Upper lobe of left lung (tissue), 4 donors: ENCODE measurements around the gene C1orf232.

ENCODE experiments used
- EP300 ChIP-seq, 4 donors: sonication (generic); formaldehyde crosslinking; IDR thresholded peaks; one replicate each; pipeline ENCODE4 v1.5.1; 2017; ENCODE audit warnings: antibody characterized with exemption in 4 of 4, control low read depth in 2 of 4
- POLR2AphosphoS5 ChIP-seq, 2 donors: sonication (generic); formaldehyde crosslinking; IDR thresholded peaks; one replicate each; pipeline ENCODE4 v1.5.1; 2017; ENCODE audit warnings: antibody characterized with exemption in 2 of 2
- TF ChIP-seq, protein P1 (sequence below), 6 experiments: fragments of 450-650 bp in 4 of 6; fragments of 200-600 bp in 2 of 6; sonication (generic) in 2 of 6; IDR thresholded peaks; one replicate each; pipeline ENCODE4 v1.5.1; 2016 to 2019; ENCODE audit warnings: antibody characterized with exemption in 6 of 6

DNA sequence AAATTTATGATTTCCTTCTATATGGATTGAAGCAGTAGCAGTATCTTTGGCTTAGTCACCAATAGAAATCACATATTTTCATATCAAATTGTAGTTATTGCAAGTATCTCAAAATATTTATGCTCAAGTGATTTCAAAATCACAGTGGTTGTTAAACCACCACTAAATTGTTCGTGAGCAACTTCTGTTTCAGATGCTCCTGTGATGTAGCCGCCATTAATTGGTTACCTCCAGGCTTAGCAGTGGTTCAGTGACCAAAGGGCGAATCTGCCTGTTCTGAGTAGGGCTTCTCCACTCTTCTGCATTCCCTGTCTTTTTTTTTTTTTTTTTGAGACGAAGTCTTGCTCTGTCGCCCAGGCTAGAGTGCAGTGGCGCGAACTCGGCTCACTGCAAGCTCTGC lies 6.6 kb upstream of the C1orf232 start:
- TF ChIP-seq EP300 (IDR thresholded peaks at IDR 0.05) (no peak), POLR2AphosphoS5 (IDR thresholded peaks at IDR 0.05) (no peak)
- TF ChIP-seq, protein P1, sequence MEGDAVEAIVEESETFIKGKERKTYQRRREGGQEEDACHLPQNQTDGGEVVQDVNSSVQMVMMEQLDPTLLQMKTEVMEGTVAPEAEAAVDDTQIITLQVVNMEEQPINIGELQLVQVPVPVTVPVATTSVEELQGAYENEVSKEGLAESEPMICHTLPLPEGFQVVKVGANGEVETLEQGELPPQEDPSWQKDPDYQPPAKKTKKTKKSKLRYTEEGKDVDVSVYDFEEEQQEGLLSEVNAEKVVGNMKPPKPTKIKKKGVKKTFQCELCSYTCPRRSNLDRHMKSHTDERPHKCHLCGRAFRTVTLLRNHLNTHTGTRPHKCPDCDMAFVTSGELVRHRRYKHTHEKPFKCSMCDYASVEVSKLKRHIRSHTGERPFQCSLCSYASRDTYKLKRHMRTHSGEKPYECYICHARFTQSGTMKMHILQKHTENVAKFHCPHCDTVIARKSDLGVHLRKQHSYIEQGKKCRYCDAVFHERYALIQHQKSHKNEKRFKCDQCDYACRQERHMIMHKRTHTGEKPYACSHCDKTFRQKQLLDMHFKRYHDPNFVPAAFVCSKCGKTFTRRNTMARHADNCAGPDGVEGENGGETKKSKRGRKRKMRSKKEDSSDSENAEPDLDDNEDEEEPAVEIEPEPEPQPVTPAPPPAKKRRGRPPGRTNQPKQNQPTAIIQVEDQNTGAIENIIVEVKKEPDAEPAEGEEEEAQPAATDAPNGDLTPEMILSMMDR (IDR thresholded peaks at IDR 0.05), result no peak
